Fibroblast of pulmonary artery (primary cell): Measurements from ENCODE around the gene PTPRE.
"Not testable (repeated sequence)": the region's sequence is repeated elsewhere in the genome, so short reads cannot be mapped to it uniquely, and the experiment has no call there.

Experiments used
- DNase-seq: peaks from one replicate; pipeline ENCODE4 v3.0.0-alpha.2; 2010; ENCODE audit warnings: low read depth
- H3K4me3 ChIP-seq: replicated peaks from 2 replicates; pipeline ENCODE4 v1.5.1; 2011; ENCODE audit warnings: low read depth, mild to moderate bottlenecking, control low read depth, low read length, moderate library complexity
- CTCF ChIP-seq: IDR thresholded peaks from 2 replicates; pipeline ENCODE4 v1.5.1; 2011; ENCODE audit warnings: mild to moderate bottlenecking, control low read depth, low read length, inconsistent platforms; ENCODE audit errors: missing control alignments

PTPRE gene

GRCh38 chr10:128091636-128092210 lies 184.8 kb downstream of the PTPRE start:
- no peak for TF ChIP-seq CTCF
- DNase-seq: no peak
- H3K4me3 ChIP-seq: no peak overlapping the region

GRCh38 chr10:128092454-128092853 lies 185.6 kb downstream of the PTPRE start:
- no peak overlapping the region for H3K4me3 ChIP-seq
- no peak for TF ChIP-seq CTCF
- DNase-seq: peak; percentile 26

- DNase-seq, H3K4me3 ChIP-seq: not testable (repeated sequence)
These were observed 187.7 kb downstream of the PTPRE start for GRCh38 chr10:128094596-128094995.

DNA sequence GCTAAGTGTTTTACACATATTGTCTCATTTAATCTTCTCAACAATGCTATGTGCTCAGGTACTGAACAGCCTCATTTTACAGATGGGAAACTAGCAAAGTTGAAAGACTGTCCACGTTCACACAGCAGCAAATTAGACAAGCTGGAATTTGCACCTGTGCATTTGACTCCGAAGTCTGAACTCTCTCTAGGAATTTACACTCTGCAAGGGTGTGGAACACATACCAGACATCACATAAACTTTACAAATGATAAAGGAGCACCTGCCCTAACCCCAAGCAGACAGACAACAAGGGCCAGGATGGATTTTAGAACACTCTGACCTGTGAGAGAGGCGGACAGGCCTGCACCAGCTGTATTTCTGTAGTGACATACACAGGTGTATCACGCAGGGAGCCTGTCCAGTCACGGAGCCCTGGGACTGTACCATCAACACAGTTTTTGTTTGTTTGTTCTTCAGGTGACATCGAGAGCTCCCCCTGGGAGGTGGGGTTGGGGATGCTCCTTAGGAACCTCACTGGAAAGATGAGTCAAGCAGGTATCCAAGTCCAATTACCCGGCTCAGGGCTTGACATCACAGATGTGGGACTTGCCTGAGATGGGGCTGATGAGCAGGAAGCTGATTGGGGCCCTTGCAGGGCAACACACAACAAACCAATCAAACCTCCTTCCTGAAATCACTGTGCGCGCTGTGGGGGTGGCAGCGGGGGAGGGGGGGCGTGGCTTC lies 188.3 kb downstream of the PTPRE start:
- H3K4me3 ChIP-seq: no peak overlapping the region
- TF ChIP-seq CTCF: no peak
- no peak for DNase-seq

DNA sequence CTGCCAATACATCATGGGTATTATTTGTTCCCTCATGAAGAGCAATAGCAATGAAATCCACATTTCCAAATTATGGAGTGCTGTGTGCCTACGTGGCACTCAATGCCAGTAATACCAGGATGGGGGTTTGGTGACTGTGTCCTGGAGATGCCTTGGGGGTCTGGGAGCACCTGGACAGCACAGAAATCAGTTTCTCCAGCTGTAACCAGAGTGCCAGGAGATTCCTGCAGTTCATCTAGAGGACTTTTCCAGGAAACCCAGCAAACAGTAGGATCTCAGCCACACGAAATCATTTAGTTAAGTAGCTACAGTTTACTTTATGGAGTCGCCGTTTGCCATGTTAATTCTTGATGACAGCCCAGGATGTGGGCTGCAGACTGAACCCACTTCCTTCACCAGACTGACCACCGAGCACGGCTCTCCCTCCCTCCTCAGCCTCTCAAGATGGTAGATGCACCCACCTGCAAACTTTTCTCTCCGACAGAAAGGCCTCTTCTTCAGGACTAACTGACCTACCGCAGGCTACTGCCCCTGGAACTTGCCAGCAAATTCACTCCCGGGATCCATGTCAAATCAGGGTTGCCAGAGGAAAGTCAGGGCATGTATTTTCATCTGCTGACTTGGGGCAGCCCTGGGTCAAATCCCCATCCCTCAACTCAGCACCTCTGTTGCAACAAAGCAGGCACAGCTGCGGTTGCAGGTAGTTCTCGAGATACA lies 189.0 kb downstream of the PTPRE start:
- DNase-seq: no peak
- H3K4me3 ChIP-seq: no peak overlapping the region

DNA sequence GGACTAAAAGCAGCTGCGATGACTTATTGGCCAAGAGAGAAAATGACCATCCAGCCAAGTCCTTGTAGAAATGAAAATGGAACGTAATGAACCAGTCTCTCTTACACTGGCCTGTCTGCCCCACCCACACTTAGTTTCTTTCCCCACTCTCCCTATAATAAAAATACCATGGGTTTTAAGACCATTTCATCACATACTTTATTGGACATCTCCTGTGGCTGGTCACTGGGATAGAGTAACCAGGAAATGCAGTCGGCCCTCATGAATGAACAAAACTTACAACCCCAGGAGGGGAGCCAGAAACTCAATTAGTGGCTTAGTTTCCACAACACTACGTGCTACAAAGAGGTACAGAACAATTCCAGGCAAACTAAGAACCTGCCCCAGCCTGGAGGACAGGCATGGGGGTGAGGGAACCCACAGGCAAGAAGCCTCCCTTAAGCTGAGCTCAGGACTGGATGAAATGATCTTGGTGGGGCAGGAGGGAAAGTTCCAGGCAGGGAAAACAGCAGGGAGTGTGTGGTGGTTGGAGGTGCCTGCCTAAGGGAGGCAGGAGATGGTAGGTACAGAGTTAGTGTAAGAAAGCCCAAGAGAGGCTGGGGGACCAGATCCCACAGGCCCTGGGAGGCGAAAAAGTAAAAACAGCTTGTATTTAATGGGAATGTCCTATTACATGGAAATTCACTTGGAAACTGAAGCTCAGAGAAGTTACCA lies 189.7 kb downstream of the PTPRE start:
- TF ChIP-seq CTCF: no peak
- H3K4me3 ChIP-seq: no peak overlapping the region
- DNase-seq: peak; percentile 6

More for the DNA sequence above, 189.0 kb downstream of the PTPRE start:
- TF ChIP-seq CTCF: no peak

DNA sequence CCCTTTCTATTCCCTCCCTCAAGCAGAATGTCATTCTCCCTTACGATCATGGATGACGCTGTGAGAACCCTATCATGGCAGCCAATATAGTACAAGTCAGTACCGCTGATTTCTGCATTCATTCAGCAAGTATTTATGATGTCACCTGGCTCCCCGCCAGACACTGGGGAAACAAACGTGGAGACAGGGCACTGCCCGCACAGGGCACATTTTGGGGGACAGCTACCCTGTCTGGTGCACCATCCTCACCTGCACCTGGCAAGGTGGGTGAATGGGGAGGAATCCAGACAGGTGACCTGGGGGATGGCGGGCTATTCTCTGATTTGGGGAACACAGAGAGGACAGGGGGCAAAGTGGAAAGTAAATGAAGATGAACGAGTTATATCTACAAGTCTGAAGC lies 190.9 kb downstream of the PTPRE start:
- no peak for TF ChIP-seq CTCF
- no peak overlapping the region for H3K4me3 ChIP-seq
- peak; percentile 16 for DNase-seq
